ENCODE measurements around the gene MAN2C1. TPM values are rescaled to one million over a fixed set of nuclear protein-coding genes. Genes with fewer than 3 reads are reported as not detected.
A peak's percentile ranks its signal among the peaks of the same experiment; 100 is the strongest.

Gene MAN2C1
- total and polyA plus RNA-seq, 2 experiments from 2014 or later = 81.4 to 88.0 TPM

DNA sequence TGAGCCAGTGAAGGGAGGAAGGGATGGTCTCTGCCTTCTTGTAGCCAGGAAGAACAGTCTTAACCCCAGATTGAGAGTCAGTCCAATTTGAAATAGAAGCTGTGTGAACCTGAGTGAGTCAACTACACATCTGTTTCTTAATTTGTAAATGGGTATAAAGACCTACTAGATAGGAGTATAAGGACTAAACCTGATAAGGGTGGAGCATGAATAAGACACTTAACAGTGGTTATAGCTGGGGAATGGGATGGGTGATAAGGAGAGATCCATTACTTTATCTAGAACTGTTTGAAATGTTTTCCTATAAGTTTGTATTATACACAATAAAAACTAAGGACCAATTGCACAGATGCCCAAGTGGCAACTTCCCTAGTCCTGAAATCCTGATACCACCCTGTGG is 1.4 kb downstream of the MAN2C1 start:
- Histone ChIP-seq H2AFZ (no peak overlapping the region), H3K27me3 (no peaks in the 10 kb centered on the region), H4K20me1 (ENCODE audit: insufficient read depth, poor library complexity, severe bottlenecking) (no peaks in the 10 kb centered on the region), H3K79me2 (peaks cover 29% of the 10 kb centered on the region), H3K4me2 (peak overlapping the region; percentile 85), H3K36me3 (replicated peaks; ENCODE audit: insufficient read depth, low read depth) (no peaks in the 10 kb centered on the region), H3K9me2 (replicated peaks; ENCODE audit: insufficient read depth) (no peaks in the 10 kb centered on the region), H3K27ac (no peak overlapping the region), H3K4me1 (ENCODE audit: insufficient read depth) (peaks cover 11% of the 10 kb centered on the region), H3K4me3 (no peak overlapping the region), H3K9me3 (ENCODE audit: low read depth) (no peaks in the 10 kb centered on the region)
- TF ChIP-seq EZH2 (IDR thresholded peaks at IDR 0.05; ENCODE audit: borderline replicate concordance) = no peak
- TF ChIP-seq, protein P1, sequence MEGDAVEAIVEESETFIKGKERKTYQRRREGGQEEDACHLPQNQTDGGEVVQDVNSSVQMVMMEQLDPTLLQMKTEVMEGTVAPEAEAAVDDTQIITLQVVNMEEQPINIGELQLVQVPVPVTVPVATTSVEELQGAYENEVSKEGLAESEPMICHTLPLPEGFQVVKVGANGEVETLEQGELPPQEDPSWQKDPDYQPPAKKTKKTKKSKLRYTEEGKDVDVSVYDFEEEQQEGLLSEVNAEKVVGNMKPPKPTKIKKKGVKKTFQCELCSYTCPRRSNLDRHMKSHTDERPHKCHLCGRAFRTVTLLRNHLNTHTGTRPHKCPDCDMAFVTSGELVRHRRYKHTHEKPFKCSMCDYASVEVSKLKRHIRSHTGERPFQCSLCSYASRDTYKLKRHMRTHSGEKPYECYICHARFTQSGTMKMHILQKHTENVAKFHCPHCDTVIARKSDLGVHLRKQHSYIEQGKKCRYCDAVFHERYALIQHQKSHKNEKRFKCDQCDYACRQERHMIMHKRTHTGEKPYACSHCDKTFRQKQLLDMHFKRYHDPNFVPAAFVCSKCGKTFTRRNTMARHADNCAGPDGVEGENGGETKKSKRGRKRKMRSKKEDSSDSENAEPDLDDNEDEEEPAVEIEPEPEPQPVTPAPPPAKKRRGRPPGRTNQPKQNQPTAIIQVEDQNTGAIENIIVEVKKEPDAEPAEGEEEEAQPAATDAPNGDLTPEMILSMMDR (IDR thresholded peaks at IDR 0.05; ENCODE audit: poor library complexity) = no peak
- no peak for TF ChIP-seq EZH2phosphoT487 (IDR thresholded peaks at IDR 0.05; ENCODE audit: low read depth, severe bottlenecking, unreplicated experiment)
- DNase-seq (ENCODE audit: low spot score) = no peak

DNA sequence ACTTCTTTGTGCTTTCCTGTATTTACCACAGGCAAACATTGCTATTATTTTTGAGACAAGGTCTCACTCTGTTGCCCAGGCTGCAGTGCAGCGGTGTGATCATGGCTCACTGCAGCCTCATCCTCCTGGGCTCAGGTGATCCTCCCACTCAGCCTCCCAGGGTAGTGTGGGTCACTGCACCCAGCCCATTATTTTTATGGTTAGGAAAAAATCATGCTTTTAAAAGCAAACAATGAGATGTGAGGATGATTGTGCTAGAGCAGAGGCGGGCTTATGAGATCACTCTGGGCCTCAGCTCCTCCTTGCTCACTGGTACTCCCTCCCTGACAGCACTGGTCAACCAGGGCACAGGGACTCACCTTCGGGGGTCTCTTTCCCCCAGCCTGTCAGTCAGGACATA is 2.2 kb downstream of the MAN2C1 start:
- no peaks in the 10 kb centered on the region for H4K20me1 ChIP-seq (ENCODE audit: insufficient read depth, poor library complexity, severe bottlenecking)
- H3K4me1 ChIP-seq (ENCODE audit: insufficient read depth) = peaks cover 11% of the 10 kb centered on the region
- no peaks in the 10 kb centered on the region for H3K36me3 ChIP-seq (replicated peaks; ENCODE audit: insufficient read depth, low read depth)
- no peak overlapping the region for H3K4me2 ChIP-seq
- H3K9me3 ChIP-seq (ENCODE audit: low read depth) = no peaks in the 10 kb centered on the region
- no peak overlapping the region for H3K27ac ChIP-seq
- WGBS (ENCODE audit: low lambda C conversion rate, missing lambda C conversion rate) = 97% methylated on average over 3 of the region's 3 CpGs
- H3K9me2 ChIP-seq (replicated peaks; ENCODE audit: insufficient read depth) = no peaks in the 10 kb centered on the region
- no peaks in the 10 kb centered on the region for H3K27me3 ChIP-seq
- no peak for DNase-seq (ENCODE audit: low spot score)
- TF ChIP-seq, protein P1 (IDR thresholded peaks at IDR 0.05; ENCODE audit: poor library complexity) = no peak
- no peak for TF ChIP-seq EZH2phosphoT487 (IDR thresholded peaks at IDR 0.05; ENCODE audit: low read depth, severe bottlenecking, unreplicated experiment)
- TF ChIP-seq EZH2 (IDR thresholded peaks at IDR 0.05; ENCODE audit: borderline replicate concordance) = no peak
- no peak overlapping the region for H2AFZ ChIP-seq
- no peak overlapping the region for H3K4me3 ChIP-seq
- H3K79me2 ChIP-seq = peaks cover 25% of the 10 kb centered on the region

DNA sequence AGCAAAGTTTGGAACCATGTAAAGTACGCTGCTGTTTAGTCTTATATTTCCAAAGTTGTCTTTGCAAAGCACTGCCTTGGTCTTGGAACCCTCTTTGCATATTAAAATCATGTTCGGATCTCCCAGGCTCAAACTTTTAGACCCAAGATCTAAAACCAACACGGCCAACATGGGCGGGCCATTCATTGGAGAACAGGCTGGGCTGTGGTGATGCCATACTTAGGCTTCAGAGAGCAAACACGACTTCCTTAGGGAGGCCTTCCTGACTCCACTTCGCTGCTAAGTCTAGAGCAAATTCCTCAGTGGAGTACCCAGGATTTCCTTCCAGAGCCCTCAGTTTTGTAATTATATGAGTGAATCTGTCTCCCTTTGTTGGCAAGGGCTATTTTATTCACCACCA is 3.5 kb downstream of the MAN2C1 start:
- Histone ChIP-seq H3K9me3 (ENCODE audit: low read depth) (no peaks in the 10 kb centered on the region), H3K27me3 (no peaks in the 10 kb centered on the region), H3K27ac (no peak overlapping the region), H3K4me2 (no peak overlapping the region), H3K79me2 (peaks cover 13% of the 10 kb centered on the region), H3K36me3 (replicated peaks; ENCODE audit: insufficient read depth, low read depth) (no peaks in the 10 kb centered on the region), H3K4me1 (ENCODE audit: insufficient read depth) (peaks cover 8% of the 10 kb centered on the region), H4K20me1 (ENCODE audit: insufficient read depth, poor library complexity, severe bottlenecking) (no peaks in the 10 kb centered on the region), H3K4me3 (no peak overlapping the region), H3K9me2 (replicated peaks; ENCODE audit: insufficient read depth) (no peaks in the 10 kb centered on the region), H2AFZ (no peak overlapping the region)
- 94% methylated on average over 6 of the region's 6 CpGs for WGBS (ENCODE audit: low lambda C conversion rate, missing lambda C conversion rate)
- DNase-seq (ENCODE audit: low spot score) = no peak
- TF ChIP-seq, protein P1 (IDR thresholded peaks at IDR 0.05; ENCODE audit: poor library complexity) = no peak
- TF ChIP-seq EZH2 (IDR thresholded peaks at IDR 0.05; ENCODE audit: borderline replicate concordance) = no peak

DNA sequence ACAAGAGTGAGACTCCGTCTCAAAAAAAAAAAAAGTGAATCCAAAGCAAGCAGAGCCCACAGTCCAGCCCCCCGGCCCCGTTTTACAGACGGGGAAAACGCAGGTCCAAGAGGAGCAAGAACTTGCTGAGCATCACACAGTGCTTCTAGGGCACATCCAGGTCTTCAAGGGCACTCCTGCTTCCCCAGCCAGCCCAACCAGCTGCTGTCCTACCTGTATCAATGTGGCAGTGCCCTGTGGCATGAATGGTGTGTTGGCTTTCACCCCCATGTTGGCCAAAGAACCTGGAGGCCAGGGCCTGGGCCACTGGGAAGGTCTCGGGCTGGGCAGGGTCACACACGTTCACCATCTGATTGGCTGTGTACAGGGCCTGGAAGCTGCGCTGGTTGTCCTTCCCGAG is 4.6 kb downstream of the MAN2C1 start:
- Histone ChIP-seq H3K9me3 (ENCODE audit: low read depth) (no peaks in the 10 kb centered on the region), H3K4me3 (no peak overlapping the region), H3K36me3 (replicated peaks; ENCODE audit: insufficient read depth, low read depth) (no peaks in the 10 kb centered on the region), H3K4me2 (no peak overlapping the region), H4K20me1 (ENCODE audit: insufficient read depth, poor library complexity, severe bottlenecking) (no peaks in the 10 kb centered on the region), H3K4me1 (ENCODE audit: insufficient read depth) (no peaks in the 10 kb centered on the region), H3K27ac (no peak overlapping the region), H3K27me3 (no peaks in the 10 kb centered on the region), H3K79me2 (peaks cover 8% of the 10 kb centered on the region), H3K9me2 (replicated peaks; ENCODE audit: insufficient read depth) (no peaks in the 10 kb centered on the region), H2AFZ (no peak overlapping the region)
- no peak for DNase-seq (ENCODE audit: low spot score)
- 94% methylated on average over 9 of the region's 9 CpGs for WGBS (ENCODE audit: low lambda C conversion rate, missing lambda C conversion rate)
- TF ChIP-seq EZH2 (IDR thresholded peaks at IDR 0.05; ENCODE audit: borderline replicate concordance) (no peak), EZH2phosphoT487 (IDR thresholded peaks at IDR 0.05; ENCODE audit: low read depth, severe bottlenecking, unreplicated experiment) (no peak)
- TF ChIP-seq, protein P1 (IDR thresholded peaks at IDR 0.05; ENCODE audit: poor library complexity) = no peak
